ENCODE data around the gene EPN2. TPM values are rescaled to one million over a fixed set of nuclear protein-coding genes. Genes with fewer than 3 reads are reported as not detected.

EPN2 gene
- total RNA-seq, 1 experiment from 2014 or later, result 57.8 TPM

GRCh38 chr17:19307521-19307920 lies 70.4 kb downstream of the EPN2 start:
- Histone ChIP-seq H3T11ph (ENCODE audit: low read length) (no peak overlapping the region), H3K14ac (ENCODE audit: insufficient read depth, low read length) (no peak overlapping the region), H3K56ac (ENCODE audit: insufficient read length, low read depth, low read length) (no peak overlapping the region), H3K18ac (ENCODE audit: insufficient read length, low read depth, low read length) (no peak overlapping the region), H3K79me1 (ENCODE audit: insufficient read depth, low read depth, low read length, poor library complexity, severe bottlenecking) (no peaks in the 10 kb centered on the region), H2AFZ (ENCODE audit: low read length) (no peak overlapping the region), H2BK120ac (ENCODE audit: low read depth, low read length, poor library complexity, severe bottlenecking) (no peak overlapping the region), H3K27me3 (ENCODE audit: insufficient read depth, low read length) (no peaks in the 10 kb centered on the region), H3K23ac (ENCODE audit: insufficient read length, low read depth, low read length) (no peak overlapping the region), H2BK5ac (ENCODE audit: insufficient read length, low read length) (no peak overlapping the region), H3K4me2 (ENCODE audit: insufficient read depth, insufficient read length, low read length) (no peak overlapping the region), H2BK15ac (ENCODE audit: low read depth, low read length) (no peak overlapping the region), H2AK5ac (ENCODE audit: insufficient read length, low read length) (no peak overlapping the region), H3K9me3 (ENCODE audit: control insufficient read depth, low read depth, low read length) (no peaks in the 10 kb centered on the region), H3K4me1 (ENCODE audit: insufficient read depth, low read length) (no peaks in the 10 kb centered on the region; the same call in 1 of the 2 replicates), H3K27ac (ENCODE audit: insufficient read length, low read depth, low read length) (no peak overlapping the region), H4K91ac (ENCODE audit: insufficient read length, low read depth, low read length) (no peak overlapping the region), H4K8ac (replicated peaks; ENCODE audit: insufficient read length, low read depth, low read length) (no peak overlapping the region), H3K79me2 (ENCODE audit: insufficient read depth, low read length) (no peaks in the 10 kb centered on the region; the same call in 1 of the 2 replicates), H3K4ac (ENCODE audit: low read depth, low read length) (no peak overlapping the region), H2BK12ac (ENCODE audit: insufficient read length, low read depth, low read length) (no peak overlapping the region), H3K23me2 (ENCODE audit: insufficient read length, low read depth, low read length, poor library complexity, severe bottlenecking) (no peaks in the 10 kb centered on the region), H3K9ac (ENCODE audit: extremely low read depth, insufficient read length, low read length) (no peak overlapping the region), H4K20me1 (ENCODE audit: control insufficient read depth, insufficient read depth, insufficient read length) (peaks cover 2% of the 10 kb centered on the region), H4K5ac (ENCODE audit: insufficient read length, low read depth, low read length) (no peak overlapping the region), H2BK20ac (ENCODE audit: low read depth, low read length, poor library complexity, severe bottlenecking) (no peak overlapping the region)
- Mint-ChIP-seq H3K4me3 (no peak overlapping the region), H3K4me1 (peaks cover 7 to 8% of the 10 kb centered on the region in 2 experiments), H3K27ac (peak overlapping the region in 1 of 3 experiments; percentile 24; a peak in 1 of 7 replicates), H3K9me3 (no peaks in the 10 kb centered on the region), H3K36me3 (ENCODE audit: insufficient read depth in 1 of 3, low read depth in 3 of 3) (peaks cover 8 to 37% (median 20%) of the 10 kb centered on the region in 3 experiments; a peak in 6 of 7 replicates), H3K27me3 (ENCODE audit: low read depth) (no peaks in the 10 kb centered on the region)
- TF ChIP-seq, protein P1, sequence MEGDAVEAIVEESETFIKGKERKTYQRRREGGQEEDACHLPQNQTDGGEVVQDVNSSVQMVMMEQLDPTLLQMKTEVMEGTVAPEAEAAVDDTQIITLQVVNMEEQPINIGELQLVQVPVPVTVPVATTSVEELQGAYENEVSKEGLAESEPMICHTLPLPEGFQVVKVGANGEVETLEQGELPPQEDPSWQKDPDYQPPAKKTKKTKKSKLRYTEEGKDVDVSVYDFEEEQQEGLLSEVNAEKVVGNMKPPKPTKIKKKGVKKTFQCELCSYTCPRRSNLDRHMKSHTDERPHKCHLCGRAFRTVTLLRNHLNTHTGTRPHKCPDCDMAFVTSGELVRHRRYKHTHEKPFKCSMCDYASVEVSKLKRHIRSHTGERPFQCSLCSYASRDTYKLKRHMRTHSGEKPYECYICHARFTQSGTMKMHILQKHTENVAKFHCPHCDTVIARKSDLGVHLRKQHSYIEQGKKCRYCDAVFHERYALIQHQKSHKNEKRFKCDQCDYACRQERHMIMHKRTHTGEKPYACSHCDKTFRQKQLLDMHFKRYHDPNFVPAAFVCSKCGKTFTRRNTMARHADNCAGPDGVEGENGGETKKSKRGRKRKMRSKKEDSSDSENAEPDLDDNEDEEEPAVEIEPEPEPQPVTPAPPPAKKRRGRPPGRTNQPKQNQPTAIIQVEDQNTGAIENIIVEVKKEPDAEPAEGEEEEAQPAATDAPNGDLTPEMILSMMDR (conservative IDR thresholded peaks at IDR 0.05), result no peak
- DNase-seq, result no peak
- no CpG with 5 or more reads among the region's 10 CpGs for WGBS (ENCODE audit: extremely low coverage, insufficient read length, low lambda C conversion rate)

Measured in H9 (cell line).